Right ventricle myocardium inferior (tissue), 1 donor: ENCODE results near the gene CDKL2. TPM values are rescaled to one million over a fixed set of nuclear protein-coding genes. Genes with fewer than 3 reads are reported as not detected.

ENCODE experiments used
- ATAC-seq: fragments of 200-7000 bp; cut with Tn5 transposase; one replicate; pipeline ENCODE4 v1.9.1; 2020; ENCODE audit warnings: mild to moderate bottlenecking, moderate library complexity
- DNase-seq: peaks from one replicate; pipeline ENCODE4 v3.0.0; 2021; ENCODE audit errors: missing footprints
- intact Hi-C: fragments of 100-400 bp; cut with DNase I; formaldehyde crosslinking; loops from one replicate; pipeline ENCODE4 v1.11.0; 2022
- total RNA-seq: library from RNA; stranded (reverse); fragmentation: NEBNext Ultra II Directional; extraction: Animal tissue kit (Norgen Biotek cat#: 25700); gene quantifications from one replicate; pipeline ENCODE4 v1.2.1, GENCODE V29; 2021
- donor health status: DM: no; HTN: yes; CAD: no; lungs with severe emphysema.

CDKL2 gene
- total RNA-seq, 1 donor from 2014 or later = 0.11 TPM

DNA sequence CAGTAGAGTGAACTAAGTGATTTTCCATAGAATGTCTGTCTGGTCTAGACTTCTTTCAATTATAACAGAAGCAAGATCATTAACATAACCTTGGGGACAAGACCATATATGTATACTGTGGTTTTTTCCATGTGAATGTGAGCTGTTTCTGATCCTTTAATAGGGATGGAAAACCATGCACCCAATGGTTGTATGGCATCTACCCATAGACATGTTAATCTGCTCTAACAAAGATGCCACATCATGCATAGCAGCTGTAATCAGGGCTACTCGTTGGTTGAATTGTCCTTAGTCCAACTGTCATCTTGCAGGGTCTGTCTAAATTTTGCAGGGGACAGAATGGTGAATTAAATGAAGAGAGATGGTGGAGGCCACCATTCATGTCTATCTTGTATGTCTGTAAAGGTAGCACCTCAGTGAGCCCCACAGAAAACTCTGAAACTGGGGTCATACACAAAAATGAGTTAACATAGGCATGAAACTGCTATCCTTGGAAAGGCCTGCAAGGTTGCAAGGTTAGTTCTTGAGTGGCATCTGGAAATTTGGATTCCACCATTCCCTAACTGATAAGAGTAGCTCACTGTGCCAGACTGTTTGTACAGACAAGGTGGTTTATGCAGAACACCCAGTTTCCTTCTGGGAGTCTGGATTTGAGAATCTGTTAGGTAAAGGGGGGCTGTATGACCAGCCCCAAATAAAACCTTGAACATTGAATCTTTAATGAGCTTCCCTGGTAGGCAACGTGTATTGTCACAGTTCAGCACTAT, 99.6 kb downstream of the CDKL2 start:
- ATAC-seq = peak; percentile 60
- intact Hi-C loops = no loop called here

More for the DNA sequence above, 99.6 kb downstream of the CDKL2 start:
- no peak for DNase-seq

Other genes with a start within 250 kb of the CDKL2 start
- 48.9 TPM for gene RCHY1, start 116.1 kb downstream of the CDKL2 start, total RNA-seq
- 20.8 TPM for gene THAP6, start 116.1 kb downstream of the CDKL2 start, total RNA-seq
- not detected for gene ODAPH, start 74.5 kb downstream of the CDKL2 start, total RNA-seq
- gene G3BP2, start 42.9 kb upstream of the CDKL2 start, total RNA-seq = 65.5 TPM
- 85.0 TPM for gene USO1, start 94.0 kb upstream of the CDKL2 start, total RNA-seq